ENCODE results near the gene TP53RK. TPM values are rescaled to one million over a fixed set of nuclear protein-coding genes. Genes with fewer than 3 reads are reported as not detected.
A peak's percentile ranks its signal among the peaks of the same experiment; 100 is the strongest.

The TP53RK gene
- total and polyA plus RNA-seq, 2 of the 13 experiments (the other 11 are each of a cell fraction or from before 2014, with no cell fraction given): 12.9 to 25.5 TPM

DNA sequence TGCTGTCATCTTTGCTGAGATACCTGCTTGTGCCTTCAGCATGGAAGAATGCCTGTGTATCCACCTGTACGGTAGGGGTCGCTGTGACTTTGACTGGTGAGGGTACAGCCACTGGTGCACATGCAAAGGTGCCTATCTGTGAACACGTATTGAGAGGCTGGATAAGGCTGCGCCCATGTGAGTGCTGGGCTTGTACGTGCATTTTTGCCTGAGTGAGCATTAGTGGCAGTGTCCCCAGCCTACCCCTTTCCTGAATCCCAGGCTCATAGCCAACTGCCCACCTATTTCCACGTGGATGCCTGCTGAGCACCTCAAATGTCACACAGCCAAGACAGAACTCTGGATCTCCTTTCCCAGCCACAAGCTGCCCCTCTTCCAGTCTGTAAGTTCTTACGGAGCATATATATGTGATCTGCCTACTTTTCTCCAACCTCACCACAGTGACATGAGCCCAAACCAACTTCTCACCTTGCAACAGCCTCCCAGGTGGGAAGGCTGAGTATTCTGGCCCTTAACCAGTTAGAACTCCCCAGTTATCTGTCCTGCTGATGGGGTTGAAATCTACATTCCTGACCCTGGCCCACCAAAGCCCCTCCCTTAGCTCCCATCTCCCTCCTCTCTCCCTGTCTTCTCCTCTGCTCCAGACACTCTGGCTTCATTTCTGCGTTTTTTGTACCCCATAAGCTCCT, 19.1 kb upstream of the TP53RK start (continued):
- TF ChIP-seq, protein P1, sequence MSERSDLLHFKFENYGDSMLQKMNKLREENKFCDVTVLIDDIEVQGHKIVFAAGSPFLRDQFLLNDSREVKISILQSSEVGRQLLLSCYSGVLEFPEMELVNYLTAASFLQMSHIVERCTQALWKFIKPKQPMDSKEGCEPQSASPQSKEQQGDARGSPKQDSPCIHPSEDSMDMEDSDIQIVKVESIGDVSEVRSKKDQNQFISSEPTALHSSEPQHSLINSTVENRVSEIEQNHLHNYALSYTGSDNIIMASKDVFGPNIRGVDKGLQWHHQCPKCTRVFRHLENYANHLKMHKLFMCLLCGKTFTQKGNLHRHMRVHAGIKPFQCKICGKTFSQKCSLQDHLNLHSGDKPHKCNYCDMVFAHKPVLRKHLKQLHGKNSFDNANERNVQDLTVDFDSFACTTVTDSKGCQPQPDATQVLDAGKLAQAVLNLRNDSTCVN (CRISPR knock-in tag; IDR thresholded peaks at IDR 0.05; ENCODE audit: borderline replicate concordance): peak; percentile 64; the same call in 1 of the 2 replicates
- TF ChIP-seq SPEN (CRISPR knock-in tag; IDR thresholded peaks at IDR 0.05; ENCODE audit: low read depth) (peak; percentile 90), ZNF781 (CRISPR knock-in tag; IDR thresholded peaks at IDR 0.05; ENCODE audit: borderline replicate concordance, not compliant biosample characterization) (peak; percentile 58), ZNF263 (CRISPR knock-in tag; IDR thresholded peaks at IDR 0.05) (peak; percentile 46; the same call in 1 of the 2 replicates), MTF1 (CRISPR knock-in tag; IDR thresholded peaks at IDR 0.05) (no peak), ZNF709 (CRISPR knock-in tag; IDR thresholded peaks at IDR 0.05) (peak; percentile 57; the same call in 1 of the 2 replicates)
- TF ChIP-seq, protein P2, sequence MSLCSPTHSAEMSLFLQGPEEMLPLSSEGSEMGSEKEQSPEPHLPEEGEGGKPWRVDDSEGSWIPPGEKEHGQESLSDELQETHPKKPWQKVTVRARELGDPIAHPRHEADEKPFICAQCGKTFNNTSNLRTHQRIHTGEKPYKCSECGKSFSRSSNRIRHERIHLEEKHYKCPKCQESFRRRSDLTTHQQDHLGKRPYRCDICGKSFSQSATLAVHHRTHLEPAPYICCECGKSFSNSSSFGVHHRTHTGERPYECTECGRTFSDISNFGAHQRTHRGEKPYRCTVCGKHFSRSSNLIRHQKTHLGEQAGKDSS (CRISPR knock-in tag; IDR thresholded peaks at IDR 0.05; ENCODE audit: borderline replicate concordance, low read depth): peak; percentile 96
- TF ChIP-seq, protein P3, sequence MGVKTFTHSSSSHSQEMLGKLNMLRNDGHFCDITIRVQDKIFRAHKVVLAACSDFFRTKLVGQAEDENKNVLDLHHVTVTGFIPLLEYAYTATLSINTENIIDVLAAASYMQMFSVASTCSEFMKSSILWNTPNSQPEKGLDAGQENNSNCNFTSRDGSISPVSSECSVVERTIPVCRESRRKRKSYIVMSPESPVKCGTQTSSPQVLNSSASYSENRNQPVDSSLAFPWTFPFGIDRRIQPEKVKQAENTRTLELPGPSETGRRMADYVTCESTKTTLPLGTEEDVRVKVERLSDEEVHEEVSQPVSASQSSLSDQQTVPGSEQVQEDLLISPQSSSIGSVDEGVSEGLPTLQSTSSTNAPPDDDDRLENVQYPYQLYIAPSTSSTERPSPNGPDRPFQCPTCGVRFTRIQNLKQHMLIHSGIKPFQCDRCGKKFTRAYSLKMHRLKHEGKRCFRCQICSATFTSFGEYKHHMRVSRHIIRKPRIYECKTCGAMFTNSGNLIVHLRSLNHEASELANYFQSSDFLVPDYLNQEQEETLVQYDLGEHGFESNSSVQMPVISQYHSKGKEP (CRISPR knock-in tag; IDR thresholded peaks at IDR 0.05): no peak
- TF ChIP-seq, protein P4, sequence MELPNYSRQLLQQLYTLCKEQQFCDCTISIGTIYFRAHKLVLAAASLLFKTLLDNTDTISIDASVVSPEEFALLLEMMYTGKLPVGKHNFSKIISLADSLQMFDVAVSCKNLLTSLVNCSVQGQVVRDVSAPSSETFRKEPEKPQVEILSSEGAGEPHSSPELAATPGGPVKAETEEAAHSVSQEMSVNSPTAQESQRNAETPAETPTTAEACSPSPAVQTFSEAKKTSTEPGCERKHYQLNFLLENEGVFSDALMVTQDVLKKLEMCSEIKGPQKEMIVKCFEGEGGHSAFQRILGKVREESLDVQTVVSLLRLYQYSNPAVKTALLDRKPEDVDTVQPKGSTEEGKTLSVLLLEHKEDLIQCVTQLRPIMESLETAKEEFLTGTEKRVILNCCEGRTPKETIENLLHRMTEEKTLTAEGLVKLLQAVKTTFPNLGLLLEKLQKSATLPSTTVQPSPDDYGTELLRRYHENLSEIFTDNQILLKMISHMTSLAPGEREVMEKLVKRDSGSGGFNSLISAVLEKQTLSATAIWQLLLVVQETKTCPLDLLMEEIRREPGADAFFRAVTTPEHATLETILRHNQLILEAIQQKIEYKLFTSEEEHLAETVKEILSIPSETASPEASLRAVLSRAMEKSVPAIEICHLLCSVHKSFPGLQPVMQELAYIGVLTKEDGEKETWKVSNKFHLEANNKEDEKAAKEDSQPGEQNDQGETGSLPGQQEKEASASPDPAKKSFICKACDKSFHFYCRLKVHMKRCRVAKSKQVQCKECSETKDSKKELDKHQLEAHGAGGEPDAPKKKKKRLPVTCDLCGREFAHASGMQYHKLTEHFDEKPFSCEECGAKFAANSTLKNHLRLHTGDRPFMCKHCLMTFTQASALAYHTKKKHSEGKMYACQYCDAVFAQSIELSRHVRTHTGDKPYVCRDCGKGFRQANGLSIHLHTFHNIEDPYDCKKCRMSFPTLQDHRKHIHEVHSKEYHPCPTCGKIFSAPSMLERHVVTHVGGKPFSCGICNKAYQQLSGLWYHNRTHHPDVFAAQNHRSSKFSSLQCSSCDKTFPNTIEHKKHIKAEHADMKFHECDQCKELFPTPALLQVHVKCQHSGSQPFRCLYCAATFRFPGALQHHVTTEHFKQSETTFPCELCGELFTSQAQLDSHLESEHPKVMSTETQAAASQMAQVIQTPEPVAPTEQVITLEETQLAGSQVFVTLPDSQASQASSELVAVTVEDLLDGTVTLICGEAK (IDR thresholded peaks at IDR 0.05): no peak
- TF ChIP-seq, protein P4 (CRISPR knock-in tag; IDR thresholded peaks at IDR 0.05): peak; percentile 61; the same call in 1 of the 2 replicates
- TF ChIP-seq, protein P5, sequence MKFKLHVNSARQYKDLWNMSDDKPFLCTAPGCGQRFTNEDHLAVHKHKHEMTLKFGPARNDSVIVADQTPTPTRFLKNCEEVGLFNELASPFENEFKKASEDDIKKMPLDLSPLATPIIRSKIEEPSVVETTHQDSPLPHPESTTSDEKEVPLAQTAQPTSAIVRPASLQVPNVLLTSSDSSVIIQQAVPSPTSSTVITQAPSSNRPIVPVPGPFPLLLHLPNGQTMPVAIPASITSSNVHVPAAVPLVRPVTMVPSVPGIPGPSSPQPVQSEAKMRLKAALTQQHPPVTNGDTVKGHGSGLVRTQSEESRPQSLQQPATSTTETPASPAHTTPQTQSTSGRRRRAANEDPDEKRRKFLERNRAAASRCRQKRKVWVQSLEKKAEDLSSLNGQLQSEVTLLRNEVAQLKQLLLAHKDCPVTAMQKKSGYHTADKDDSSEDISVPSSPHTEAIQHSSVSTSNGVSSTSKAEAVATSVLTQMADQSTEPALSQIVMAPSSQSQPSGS (CRISPR knock-in tag; IDR thresholded peaks at IDR 0.05): peak; percentile 72; the same call in 1 of the 2 replicates
- TF ChIP-seq, protein P6, sequence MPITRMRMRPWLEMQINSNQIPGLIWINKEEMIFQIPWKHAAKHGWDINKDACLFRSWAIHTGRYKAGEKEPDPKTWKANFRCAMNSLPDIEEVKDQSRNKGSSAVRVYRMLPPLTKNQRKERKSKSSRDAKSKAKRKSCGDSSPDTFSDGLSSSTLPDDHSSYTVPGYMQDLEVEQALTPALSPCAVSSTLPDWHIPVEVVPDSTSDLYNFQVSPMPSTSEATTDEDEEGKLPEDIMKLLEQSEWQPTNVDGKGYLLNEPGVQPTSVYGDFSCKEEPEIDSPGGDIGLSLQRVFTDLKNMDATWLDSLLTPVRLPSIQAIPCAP (CRISPR knock-in tag; IDR thresholded peaks at IDR 0.05; ENCODE audit: low read depth): no peak; the same call in 1 of the 2 replicates

Data from HepG2 (cell line).